ENCODE data around the gene CEP164. TPM values are rescaled to one million over a fixed set of nuclear protein-coding genes. Genes with fewer than 3 reads are reported as not detected.

The CEP164 gene
- total and polyA plus RNA-seq, 10 of the 15 experiments (the other 5 are each of a cell fraction or from before 2014, with no cell fraction given), result 4.2 to 31.2 (median 20.2) TPM

DNA sequence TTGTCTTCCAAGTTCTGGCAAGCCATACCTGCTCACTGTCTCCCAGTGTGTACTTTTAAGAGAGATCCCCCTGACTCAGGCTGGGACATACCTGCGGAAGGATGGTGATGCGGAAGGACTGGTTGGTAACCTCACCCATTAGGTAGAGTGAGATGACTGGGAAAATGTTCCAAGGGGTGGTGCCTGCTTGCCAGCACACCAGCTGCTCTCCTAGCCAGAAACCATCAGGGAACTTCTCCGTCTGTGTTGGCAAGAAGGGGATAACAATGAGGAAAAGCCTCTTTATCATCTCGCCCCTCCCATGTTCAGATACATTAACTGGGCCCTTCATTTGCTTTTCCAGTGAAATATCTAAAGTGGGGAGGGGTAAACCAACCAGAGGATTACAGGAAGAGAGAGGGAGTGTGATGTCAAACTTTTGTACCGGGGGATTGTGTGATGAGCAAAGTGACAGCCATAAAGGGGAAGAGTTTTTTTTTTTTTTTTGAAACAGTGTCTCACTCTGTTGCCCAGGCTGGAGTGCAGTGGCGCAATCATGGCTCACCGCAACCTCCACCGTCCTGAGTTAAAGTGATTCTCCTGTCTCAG is 36.8 kb upstream of the CEP164 start, which contains the start of gene BACE1-AS (continued):
- no peak for TF ChIP-seq EGR1 (IDR thresholded peaks at IDR 0.05; ENCODE audit: borderline replicate concordance in 1 of 2, low read depth in 2 of 2, low read length in 2 of 2)

DNA sequence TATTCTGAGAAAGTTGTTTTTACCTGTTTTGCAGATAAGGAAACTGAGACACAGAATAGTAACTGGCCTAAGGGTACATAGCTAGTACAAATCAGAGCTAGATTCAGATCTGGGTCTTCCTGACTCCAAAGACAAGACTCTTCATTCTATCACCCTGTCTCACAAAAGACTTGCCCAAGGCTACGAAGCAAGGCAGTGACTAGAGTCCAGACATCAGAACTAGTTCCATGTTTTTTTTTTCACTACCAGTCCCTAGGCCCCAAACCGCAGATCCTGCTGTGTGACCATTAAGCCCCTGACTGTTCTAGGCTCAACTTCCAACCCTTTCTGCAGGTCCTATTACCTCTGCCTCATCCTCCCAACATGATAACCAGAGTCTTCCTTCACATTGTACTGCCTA is 35.0 kb upstream of the CEP164 start:
- Histone ChIP-seq H3K36me3 (ENCODE audit: control insufficient read depth in 2 of 2, insufficient read depth in 2 of 2, low read length in 1 of 2) (peaks cover 0 to 2% of the 10 kb centered on the region in 2 experiments; a peak in 2 of 4 replicates), H3K9ac (ENCODE audit: control insufficient read depth, insufficient read depth, low read length) (no peak overlapping the region), H3K79me2 (ENCODE audit: control insufficient read depth, insufficient read depth, low read length) (no peaks in the 10 kb centered on the region), H2AFZ (ENCODE audit: control insufficient read depth, low read depth, low read length) (no peak overlapping the region), H3K9me3 (replicated peaks; ENCODE audit: control insufficient read depth, insufficient read depth, low read length) (no peaks in the 10 kb centered on the region), H3K4me2 (ENCODE audit: control insufficient read depth, insufficient read depth) (no peak overlapping the region), H3K27me3 (replicated peaks in 1 of 2; ENCODE audit: control insufficient read depth in 2 of 2, insufficient read depth in 2 of 2, low read length in 1 of 2) (no peaks in the 10 kb centered on the region), H3K27ac (ENCODE audit: control insufficient read depth, insufficient read depth) (no peak overlapping the region), H3K4me1 (ENCODE audit: control insufficient read depth, insufficient read depth, low read length) (no peaks in the 10 kb centered on the region), H3K4me3 (no peak overlapping the region), H4K20me1 (ENCODE audit: control insufficient read depth, insufficient read depth) (no peaks in the 10 kb centered on the region)
- 100% methylated on average over 2 of the region's 2 CpGs for WGBS (ENCODE audit: insufficient coverage, insufficient replicate concordance, low lambda C conversion rate, missing lambda C conversion rate)
- no peak for FAIRE-seq
- ChIA-PET CTCF (no interaction called here), POLR2A (no interaction called here), SMC1A (ENCODE audit: uncharacterized antibody, unreplicated experiment) (interaction anchor here (0.6 kb wide), 1 partner anchor 273 kb away, joined by 3 read pairs; no protein-coding TSS in a partner anchor), RAD21 (ENCODE audit: unreplicated experiment) (no interaction called here)
- BruUV-seq (replicated peaks), result no TSS peak
- DNase-seq (ENCODE audit: low read depth, low spot score), result no peak
- in situ Hi-C loops (cut with MboI), result no loop called here
- intact Hi-C loops (cut with micrococcal nuclease; ENCODE audit: unreplicated experiment), result no loop called here
- ATAC-seq, result no peak
- TF ChIP-seq SREBF1 (IDR thresholded peaks at IDR 0.05; ENCODE audit: low read length) (no peak), GATAD2B (conservative IDR thresholded peaks at IDR 0.05; ENCODE audit: low read depth) (no peak), HCFC1 (IDR thresholded peaks at IDR 0.05; ENCODE audit: low read length) (no peak), NFXL1 (IDR thresholded peaks at IDR 0.05; ENCODE audit: borderline replicate concordance) (no peak), SMAD5 (IDR thresholded peaks at IDR 0.05; ENCODE audit: low read depth) (no peak), SIN3A (IDR thresholded peaks at IDR 0.05; ENCODE audit: low read depth, low read length) (no peak), SRF (IDR thresholded peaks at IDR 0.05; ENCODE audit: low read depth in 2 of 2, low read length in 2 of 2) (no peak), BACH1 (IDR thresholded peaks at IDR 0.05; ENCODE audit: borderline replicate concordance) (no peak), ZNF207 (IDR thresholded peaks at IDR 0.05; ENCODE audit: borderline replicate concordance) (no peak), IKZF2 (IDR thresholded peaks at IDR 0.05) (no peak), GABPA (IDR thresholded peaks at IDR 0.05; ENCODE audit: low read depth) (no peak), FOXK2 (IDR thresholded peaks at IDR 0.05) (no peak), TBL1XR1 (IDR thresholded peaks at IDR 0.05; ENCODE audit: low read depth, low read length) (no peak), RFX5 (IDR thresholded peaks at IDR 0.05; ENCODE audit: low read depth, low read length) (no peak), ATF2 (IDR thresholded peaks at IDR 0.05; ENCODE audit: low read length) (no peak), RELB (IDR thresholded peaks at IDR 0.05; ENCODE audit: low read depth) (no peak)
- TF ChIP-seq, protein P1, sequence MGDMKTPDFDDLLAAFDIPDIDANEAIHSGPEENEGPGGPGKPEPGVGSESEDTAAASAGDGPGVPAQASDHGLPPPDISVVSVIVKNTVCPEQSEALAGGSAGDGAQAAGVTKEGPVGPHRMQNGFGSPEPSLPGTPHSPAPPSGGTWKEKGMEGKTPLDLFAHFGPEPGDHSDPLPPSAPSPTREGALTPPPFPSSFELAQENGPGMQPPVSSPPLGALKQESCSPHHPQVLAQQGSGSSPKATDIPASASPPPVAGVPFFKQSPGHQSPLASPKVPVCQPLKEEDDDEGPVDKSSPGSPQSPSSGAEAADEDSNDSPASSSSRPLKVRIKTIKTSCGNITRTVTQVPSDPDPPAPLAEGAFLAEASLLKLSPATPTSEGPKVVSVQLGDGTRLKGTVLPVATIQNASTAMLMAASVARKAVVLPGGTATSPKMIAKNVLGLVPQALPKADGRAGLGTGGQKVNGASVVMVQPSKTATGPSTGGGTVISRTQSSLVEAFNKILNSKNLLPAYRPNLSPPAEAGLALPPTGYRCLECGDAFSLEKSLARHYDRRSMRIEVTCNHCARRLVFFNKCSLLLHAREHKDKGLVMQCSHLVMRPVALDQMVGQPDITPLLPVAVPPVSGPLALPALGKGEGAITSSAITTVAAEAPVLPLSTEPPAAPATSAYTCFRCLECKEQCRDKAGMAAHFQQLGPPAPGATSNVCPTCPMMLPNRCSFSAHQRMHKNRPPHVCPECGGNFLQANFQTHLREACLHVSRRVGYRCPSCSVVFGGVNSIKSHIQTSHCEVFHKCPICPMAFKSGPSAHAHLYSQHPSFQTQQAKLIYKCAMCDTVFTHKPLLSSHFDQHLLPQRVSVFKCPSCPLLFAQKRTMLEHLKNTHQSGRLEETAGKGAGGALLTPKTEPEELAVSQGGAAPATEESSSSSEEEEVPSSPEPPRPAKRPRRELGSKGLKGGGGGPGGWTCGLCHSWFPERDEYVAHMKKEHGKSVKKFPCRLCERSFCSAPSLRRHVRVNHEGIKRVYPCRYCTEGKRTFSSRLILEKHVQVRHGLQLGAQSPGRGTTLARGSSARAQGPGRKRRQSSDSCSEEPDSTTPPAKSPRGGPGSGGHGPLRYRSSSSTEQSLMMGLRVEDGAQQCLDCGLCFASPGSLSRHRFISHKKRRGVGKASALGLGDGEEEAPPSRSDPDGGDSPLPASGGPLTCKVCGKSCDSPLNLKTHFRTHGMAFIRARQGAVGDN (IDR thresholded peaks at IDR 0.05), result no peak

Measured in GM12878 (cell line).